Pancreas (tissue), 10 donors: ENCODE results near the gene TMEM132C. TPM values are rescaled to one million over a fixed set of nuclear protein-coding genes. Genes with fewer than 3 reads are reported as not detected.

ENCODE experiments used
- ATAC-seq, 4 donors: fragments of 200-7000 bp; cut with Tn5 transposase; one replicate each; pipeline versions ENCODE4 v1.8.0 to v1.9.1; 2020; ENCODE audit warnings: mild to moderate bottlenecking in 4 of 4, moderate library complexity in 4 of 4
- DNase-seq, 6 donors: peaks; one replicate each; pipeline ENCODE4 v3.0.0-alpha.2; 2020
- FAIRE-seq: peaks from 2 replicates; lab custom pipeline; 2012; peaks lifted over from hg19 to GRCh38; lab: Jason Lieb, UNC
- H3K27ac ChIP-seq, 4 donors: fragments of 200-600 bp; sonication (generic); 1 replicate in 3 of 4; 2 replicates in 1 of 4; pipeline versions ENCODE4 v1.5.0 to v1.8.0; 2020
- H3K27me3 ChIP-seq, 4 donors: fragments of 200-600 bp; one replicate each; pipeline ENCODE4 v1.8.0; 2021
- H3K36me3 ChIP-seq, 3 donors: fragments of 200-600 bp; sonication (generic) in 1 of 3; one replicate each; pipeline versions ENCODE4 v1.5.0 to v1.8.0; 2020 to 2021
- H3K4me1 ChIP-seq, 3 donors: fragments of 200-600 bp; one replicate each; pipeline ENCODE4 v1.8.0; 2021
- H3K4me3 ChIP-seq, 4 donors: fragments of 200-600 bp; sonication (generic) in 2 of 4; one replicate each; pipeline versions ENCODE4 v1.5.0 to v1.8.0; 2020 to 2021
- H3K9me3 ChIP-seq, 4 donors: fragments of 200-600 bp; one replicate each; pipeline ENCODE4 v1.8.0; 2021
- WGBS, 2 donors: extraction: QIAGEN DNeasy Blood & Tissue Kit; methylation state at CpG; one replicate each; pipeline ENCODE4 v1.1.7; 2013; 5-methylcytosine and 5-hydroxymethylcytosine counted together
- intact Hi-C, 3 donors: fragments of 100-400 bp; cut with DNase I; formaldehyde crosslinking; loops; one replicate each; pipeline versions ENCODE4 v1.11.1 to v1.14.2; 2022
- polyA plus RNA-seq, 2 donors: library from polyadenylated mRNA; stranded (reverse); fragments of 200-250 nt; gene quantifications; one replicate each; pipeline ENCODE4 v1.2.3, GENCODE V29; 2013
- total RNA-seq, 6 donors: library from RNA; stranded (reverse); fragmentation: NEBNext Ultra II Directional in 4 of 6; extraction: Animal tissue kit (Norgen Biotek cat#: 25700) in 4 of 6; gene quantifications; one replicate each; pipeline versions ENCODE4 v1.2.1 to v1.2.4, GENCODE V29; 2021 to 2023
- TF ChIP-seq, protein P1 (sequence below), 4 donors: fragments of 200-600 bp; sonication (generic) in 3 of 4; IDR thresholded peaks; one replicate each; pipeline versions ENCODE4 v1.5.0 to v1.8.0; 2021; ENCODE audit warnings: antibody characterized with exemption in 4 of 4
- donor health status: healthy with polysubstance abuse.
- donor health status: DM: no; HTN: no; CAD: no; lungs with moderate emphysema.
- donor health status: DM: no; HTN: no; CAD: no.
- donor health status: control.
- donor health status: control.
- donor health status: Bipolar disorder and iron deficiency.
- donor health status: DM: yes; HTN: yes; CAD: no.
- donor health status: DM: no; HTN: no; CAD: no.
- donor health status: DM: no; HTN: no; CAD: no.
- donor health status: DM: yes; HTN: yes; CAD: no.

Gene TMEM132C
- total and polyA plus RNA-seq, 8 donors, result 0.63 to 5.8 (median 3.1) TPM

- no peaks in the 10 kb centered on the region for H3K9me3 ChIP-seq
- FAIRE-seq, result no peak
- no peak for ATAC-seq
- TF ChIP-seq, protein P1, sequence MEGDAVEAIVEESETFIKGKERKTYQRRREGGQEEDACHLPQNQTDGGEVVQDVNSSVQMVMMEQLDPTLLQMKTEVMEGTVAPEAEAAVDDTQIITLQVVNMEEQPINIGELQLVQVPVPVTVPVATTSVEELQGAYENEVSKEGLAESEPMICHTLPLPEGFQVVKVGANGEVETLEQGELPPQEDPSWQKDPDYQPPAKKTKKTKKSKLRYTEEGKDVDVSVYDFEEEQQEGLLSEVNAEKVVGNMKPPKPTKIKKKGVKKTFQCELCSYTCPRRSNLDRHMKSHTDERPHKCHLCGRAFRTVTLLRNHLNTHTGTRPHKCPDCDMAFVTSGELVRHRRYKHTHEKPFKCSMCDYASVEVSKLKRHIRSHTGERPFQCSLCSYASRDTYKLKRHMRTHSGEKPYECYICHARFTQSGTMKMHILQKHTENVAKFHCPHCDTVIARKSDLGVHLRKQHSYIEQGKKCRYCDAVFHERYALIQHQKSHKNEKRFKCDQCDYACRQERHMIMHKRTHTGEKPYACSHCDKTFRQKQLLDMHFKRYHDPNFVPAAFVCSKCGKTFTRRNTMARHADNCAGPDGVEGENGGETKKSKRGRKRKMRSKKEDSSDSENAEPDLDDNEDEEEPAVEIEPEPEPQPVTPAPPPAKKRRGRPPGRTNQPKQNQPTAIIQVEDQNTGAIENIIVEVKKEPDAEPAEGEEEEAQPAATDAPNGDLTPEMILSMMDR (IDR thresholded peaks at IDR 0.05), result no peak
- no peak overlapping the region for H3K4me3 ChIP-seq
- DNase-seq, result no peak
- intact Hi-C loops, result no loop called here
- no peaks in the 10 kb centered on the region for H3K4me1 ChIP-seq
- no peak overlapping the region for H3K27ac ChIP-seq
- no peaks in the 10 kb centered on the region for H3K27me3 ChIP-seq
- no peaks in the 10 kb centered on the region for H3K36me3 ChIP-seq
These were observed 269.8 kb downstream of the TMEM132C start for GRCh38 chr12:128536810-128537209.

DNA sequence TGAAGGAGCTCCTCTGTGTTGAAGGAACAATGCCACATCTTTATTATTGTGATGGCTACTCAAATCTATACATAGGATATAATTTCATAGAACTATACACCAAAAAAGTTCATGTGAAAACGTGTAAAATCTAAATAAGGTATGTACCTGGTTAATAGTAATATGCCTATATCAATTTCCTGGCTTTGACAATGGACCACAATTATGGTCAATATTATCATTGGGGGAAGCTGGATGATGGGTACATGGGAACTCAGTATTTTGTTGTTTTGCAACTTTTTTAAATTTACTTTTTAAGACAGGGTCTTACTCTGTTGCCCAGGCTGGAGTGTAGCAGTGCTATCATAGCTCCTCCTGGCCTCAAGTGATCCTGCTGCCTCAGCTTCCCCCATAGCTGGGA, 270.7 kb downstream of the TMEM132C start:
- DNase-seq (no peak), FAIRE-seq (no peak), ATAC-seq (no peak)
- H3K4me3 ChIP-seq, result no peak overlapping the region
- intact Hi-C loops, result no loop called here
- H3K27ac ChIP-seq, result no peak overlapping the region
- H3K4me1 ChIP-seq, result no peaks in the 10 kb centered on the region
- H3K9me3 ChIP-seq, result no peaks in the 10 kb centered on the region
- no peaks in the 10 kb centered on the region for H3K36me3 ChIP-seq
- WGBS, 2 donors, result 36 to 46% methylated on average over 1 of the region's 1 CpG
- TF ChIP-seq, protein P1 (IDR thresholded peaks at IDR 0.05), result no peak
- no peaks in the 10 kb centered on the region for H3K27me3 ChIP-seq

DNA sequence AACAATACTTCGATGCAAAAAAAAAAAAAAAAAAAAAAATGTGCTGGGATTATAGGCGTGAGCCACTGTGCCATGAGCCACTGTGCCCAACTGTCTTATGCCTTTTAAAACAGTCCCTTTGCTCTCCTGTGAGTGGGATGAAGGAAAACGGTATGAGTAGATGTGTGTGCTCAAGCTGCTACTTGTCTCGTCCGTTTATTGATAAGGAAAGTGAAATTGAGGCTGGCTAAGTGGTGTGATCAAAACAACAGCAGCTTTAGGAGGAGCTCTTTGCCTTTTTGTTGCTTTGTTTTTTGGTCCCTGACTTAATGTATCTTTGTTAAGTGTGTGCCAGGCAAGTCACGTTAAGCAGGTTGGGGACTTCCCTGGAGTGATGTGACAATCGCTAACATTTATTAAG, 275.9 kb downstream of the TMEM132C start:
- no peak for ATAC-seq

DNA sequence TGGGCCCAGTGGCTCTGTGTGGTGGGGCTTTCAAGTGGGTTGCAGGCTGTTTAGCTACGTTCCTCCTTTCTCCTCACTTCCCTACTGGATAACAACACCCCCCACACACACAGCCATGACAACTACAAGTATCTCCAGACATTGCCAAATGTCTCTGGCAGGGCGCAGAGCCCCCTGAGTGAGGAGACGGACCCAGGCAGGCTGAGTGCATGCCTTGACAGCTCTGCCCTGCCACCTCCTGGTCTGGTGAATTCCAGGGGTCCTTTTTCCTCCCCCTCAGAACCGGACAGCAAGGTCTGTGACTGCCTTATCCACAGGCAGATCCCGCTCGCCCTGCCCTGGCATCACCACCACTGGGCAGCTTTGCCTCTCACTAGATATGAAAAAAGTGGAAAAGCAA, 276.5 kb downstream of the TMEM132C start:
- TF ChIP-seq, protein P1 (IDR thresholded peaks at IDR 0.05), result no peak
- 34 to 57% methylated on average over 6 of the region's 6 CpGs for WGBS, 2 donors
- Histone ChIP-seq H3K27me3 (no peaks in the 10 kb centered on the region), H3K9me3 (no peaks in the 10 kb centered on the region), H3K4me1 (no peaks in the 10 kb centered on the region), H3K36me3 (no peaks in the 10 kb centered on the region), H3K4me3 (no peak overlapping the region), H3K27ac (peak overlapping the region in 1 of 4 donors; percentile 8)
- intact Hi-C loops, result no loop called here
- peak in 1 of 4 donors; percentile 9 for ATAC-seq
- DNase-seq, result no peak
- no peak for FAIRE-seq

More for the DNA sequence above, 275.9 kb downstream of the TMEM132C start:
- intact Hi-C loops, result no loop called here
- Histone ChIP-seq H3K27me3 (no peaks in the 10 kb centered on the region), H3K4me3 (no peak overlapping the region), H3K4me1 (no peaks in the 10 kb centered on the region), H3K9me3 (no peaks in the 10 kb centered on the region), H3K36me3 (no peaks in the 10 kb centered on the region), H3K27ac (no peak overlapping the region)
- FAIRE-seq (no peak), DNase-seq (no peak)
- WGBS, 2 donors, result 34 to 39% methylated on average over 7 of the region's 7 CpGs
- TF ChIP-seq, protein P1 (IDR thresholded peaks at IDR 0.05), result no peak

DNA sequence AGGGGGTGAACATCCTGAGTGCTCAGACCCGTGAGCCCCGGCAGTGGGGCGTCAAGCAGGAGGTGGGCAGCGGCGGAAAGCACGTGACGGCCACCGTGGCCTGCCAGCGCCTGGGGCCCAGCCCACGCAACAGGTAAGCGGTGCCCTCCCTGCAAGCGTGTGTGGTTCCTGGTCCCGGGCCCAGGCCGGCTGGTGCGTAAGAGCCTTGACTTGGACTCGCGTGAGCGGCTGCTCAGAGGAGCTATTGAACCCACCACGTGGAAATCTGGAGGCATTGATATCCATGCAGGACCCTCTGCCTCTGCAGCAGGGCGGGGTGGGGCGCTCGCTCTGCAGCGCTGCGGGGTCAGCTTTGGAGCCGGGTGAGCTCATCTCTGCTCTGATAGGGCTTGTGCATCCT, 277.0 kb downstream of the TMEM132C start:
- FAIRE-seq, result no peak
- Histone ChIP-seq H3K27me3 (no peaks in the 10 kb centered on the region), H3K9me3 (no peaks in the 10 kb centered on the region), H3K4me3 (no peak overlapping the region), H3K36me3 (no peaks in the 10 kb centered on the region), H3K27ac (no peak overlapping the region), H3K4me1 (no peaks in the 10 kb centered on the region)
- TF ChIP-seq, protein P1 (IDR thresholded peaks at IDR 0.05), result no peak
- ATAC-seq, result no peak
- WGBS, 2 donors, result 65 to 84% methylated on average over 25 of the region's 25 CpGs
- no peak for DNase-seq
- intact Hi-C loops, result no loop called here
